ENCODE data around the gene CHSY1.

CHSY1 gene

GRCh38 chr15:101203029-101203573 is 48.7 kb downstream of the CHSY1 start:
- peaks cover 3% of the 10 kb centered on the region for H3K79me2 ChIP-seq (ENCODE audit: control insufficient read depth, insufficient read depth, low read length, poor library complexity)
- H3K4me2 ChIP-seq (ENCODE audit: low read length), result no peak overlapping the region
- no peak overlapping the region for H2BK12ac ChIP-seq (ENCODE audit: low read length)
- H4K12ac ChIP-seq (ENCODE audit: low read depth, low read length), result no peak overlapping the region
- no peak overlapping the region for H4K91ac ChIP-seq (ENCODE audit: low read depth, low read length)
- H3K9me3 ChIP-seq (ENCODE audit: insufficient read depth, low read depth, low read length), result no peaks in the 10 kb centered on the region
- no peaks in the 10 kb centered on the region for H3K79me1 ChIP-seq (ENCODE audit: low read length)
- H3K18ac ChIP-seq (ENCODE audit: low read length), result peak overlapping the region; percentile 20
- H3K14ac ChIP-seq (ENCODE audit: low read length), result no peak overlapping the region
- no peak overlapping the region for H3K23ac ChIP-seq (ENCODE audit: low read length)
- no peaks in the 10 kb centered on the region for H3K27me3 ChIP-seq (ENCODE audit: insufficient read depth, low read length)
- no peak overlapping the region for H2AK5ac ChIP-seq (ENCODE audit: low read length)
- no peak overlapping the region for H2AFZ ChIP-seq (ENCODE audit: insufficient read depth, low read length, poor library complexity)
- H3K36me3 ChIP-seq (ENCODE audit: control insufficient read depth in 1 of 2, insufficient read depth in 2 of 2, low read length in 2 of 2), result no peaks in the 10 kb centered on the region
- WGBS (ENCODE audit: extremely low coverage, insufficient coverage, insufficient read length), result no CpG with 5 or more reads among the region's 4 CpGs
- H4K8ac ChIP-seq (ENCODE audit: low read depth, low read length), result no peak overlapping the region
- no peak for DNase-seq
- peaks cover 5 to 9% of the 10 kb centered on the region in 2 experiments for H3K4me1 ChIP-seq (ENCODE audit: control insufficient read depth in 1 of 2, insufficient read depth in 2 of 2, low read length in 2 of 2)
- no peak overlapping the region for H3K4me3 ChIP-seq (ENCODE audit: low read depth, low read length)
- H3K27ac ChIP-seq (ENCODE audit: low read depth, low read length), result no peak overlapping the region
- H3K4ac ChIP-seq (ENCODE audit: low read depth, low read length), result peak overlapping the region; percentile 38
- H2BK120ac ChIP-seq (ENCODE audit: insufficient read depth, low read length, poor library complexity), result no peak overlapping the region
- H3K9ac ChIP-seq (ENCODE audit: low read length), result no peak overlapping the region
- H2BK5ac ChIP-seq (ENCODE audit: low read depth, low read length, poor library complexity), result no peak overlapping the region

GRCh38 chr15:101201411-101202174 is 50.3 kb downstream of the CHSY1 start:
- Histone ChIP-seq H2BK5ac (ENCODE audit: low read depth, low read length, poor library complexity) (no peak overlapping the region), H3K9me3 (ENCODE audit: insufficient read depth, low read depth, low read length) (no peaks in the 10 kb centered on the region), H3K36me3 (ENCODE audit: control insufficient read depth in 1 of 2, insufficient read depth in 2 of 2, low read length in 2 of 2) (no peaks in the 10 kb centered on the region), H4K91ac (ENCODE audit: low read depth, low read length) (no peak overlapping the region), H2AFZ (ENCODE audit: insufficient read depth, low read length, poor library complexity) (no peak overlapping the region), H3K4ac (ENCODE audit: low read depth, low read length) (no peak overlapping the region), H3K4me1 (ENCODE audit: control insufficient read depth in 1 of 2, insufficient read depth in 2 of 2, low read length in 2 of 2) (peaks cover 5 to 9% of the 10 kb centered on the region in 2 experiments), H3K9ac (ENCODE audit: low read length) (no peak overlapping the region), H3K14ac (ENCODE audit: low read length) (no peak overlapping the region), H3K23ac (ENCODE audit: low read length) (no peak overlapping the region), H3K27ac (ENCODE audit: low read depth, low read length) (no peak overlapping the region), H3K4me2 (ENCODE audit: low read length) (no peak overlapping the region), H4K8ac (ENCODE audit: low read depth, low read length) (no peak overlapping the region), H2BK120ac (ENCODE audit: insufficient read depth, low read length, poor library complexity) (no peak overlapping the region), H3K18ac (ENCODE audit: low read length) (no peak overlapping the region), H3K4me3 (ENCODE audit: low read depth, low read length) (no peak overlapping the region), H2BK12ac (ENCODE audit: low read length) (no peak overlapping the region), H2AK5ac (ENCODE audit: low read length) (no peak overlapping the region), H4K12ac (ENCODE audit: low read depth, low read length) (no peak overlapping the region), H3K79me2 (ENCODE audit: control insufficient read depth, insufficient read depth, low read length, poor library complexity) (peaks cover 3% of the 10 kb centered on the region), H3K79me1 (ENCODE audit: low read length) (no peaks in the 10 kb centered on the region), H3K27me3 (ENCODE audit: insufficient read depth, low read length) (no peaks in the 10 kb centered on the region)
- peak; percentile 77 to 81 for DNase-seq
- WGBS (ENCODE audit: extremely low coverage, insufficient coverage, insufficient read length), result no CpG with 5 or more reads among the region's 5 CpGs

- Histone ChIP-seq H3K79me2 (ENCODE audit: control insufficient read depth, insufficient read depth, low read length, poor library complexity) (no peaks in the 10 kb centered on the region), H3K27ac (ENCODE audit: low read depth, low read length) (no peak overlapping the region), H3K14ac (ENCODE audit: low read length) (no peak overlapping the region), H2BK5ac (ENCODE audit: low read depth, low read length, poor library complexity) (no peak overlapping the region), H2BK120ac (ENCODE audit: insufficient read depth, low read length, poor library complexity) (no peak overlapping the region), H2AFZ (ENCODE audit: insufficient read depth, low read length, poor library complexity) (no peak overlapping the region), H3K4ac (ENCODE audit: low read depth, low read length) (no peak overlapping the region), H3K4me2 (ENCODE audit: low read length) (no peak overlapping the region), H3K36me3 (ENCODE audit: control insufficient read depth in 1 of 2, insufficient read depth in 2 of 2, low read length in 2 of 2) (no peaks in the 10 kb centered on the region), H4K8ac (ENCODE audit: low read depth, low read length) (no peak overlapping the region), H4K91ac (ENCODE audit: low read depth, low read length) (no peak overlapping the region), H2AK5ac (ENCODE audit: low read length) (no peak overlapping the region), H3K4me1 (ENCODE audit: control insufficient read depth in 1 of 2, insufficient read depth in 2 of 2, low read length in 2 of 2) (peaks cover 5% of the 10 kb centered on the region in 2 experiments), H3K27me3 (ENCODE audit: insufficient read depth, low read length) (no peaks in the 10 kb centered on the region), H3K4me3 (ENCODE audit: low read depth, low read length) (no peak overlapping the region), H3K9ac (ENCODE audit: low read length) (no peak overlapping the region), H3K23ac (ENCODE audit: low read length) (no peak overlapping the region), H3K79me1 (ENCODE audit: low read length) (no peaks in the 10 kb centered on the region), H3K9me3 (ENCODE audit: insufficient read depth, low read depth, low read length) (no peaks in the 10 kb centered on the region), H4K12ac (ENCODE audit: low read depth, low read length) (no peak overlapping the region), H2BK12ac (ENCODE audit: low read length) (no peak overlapping the region), H3K18ac (ENCODE audit: low read length) (no peak overlapping the region)
- DNase-seq, result no peak
- no CpG with 5 or more reads among the region's 9 CpGs for WGBS (ENCODE audit: extremely low coverage, insufficient coverage, insufficient read length)
These were observed 51.7 kb downstream of the CHSY1 start for GRCh38 chr15:101200181-101200580.

- Histone ChIP-seq H2BK5ac (ENCODE audit: low read depth, low read length, poor library complexity) (no peak overlapping the region), H3K27me3 (ENCODE audit: insufficient read depth, low read length) (no peaks in the 10 kb centered on the region), H3K23ac (ENCODE audit: low read length) (no peak overlapping the region)
These were observed 53.0 kb downstream of the CHSY1 start for GRCh38 chr15:101198800-101199199.

More at GRCh38 chr15:101198800-101199199, 53.0 kb downstream of the CHSY1 start:
- Histone ChIP-seq H3K4me1 (ENCODE audit: control insufficient read depth in 1 of 2, insufficient read depth in 2 of 2, low read length in 2 of 2) (peaks cover 5 to 7% of the 10 kb centered on the region in 2 experiments), H3K9me3 (ENCODE audit: insufficient read depth, low read depth, low read length) (no peaks in the 10 kb centered on the region), H3K4me3 (ENCODE audit: low read depth, low read length) (no peak overlapping the region), H3K4ac (ENCODE audit: low read depth, low read length) (peak overlapping the region; percentile 49), H2AK5ac (ENCODE audit: low read length) (no peak overlapping the region), H3K36me3 (ENCODE audit: control insufficient read depth in 1 of 2, insufficient read depth in 2 of 2, low read length in 2 of 2) (no peaks in the 10 kb centered on the region), H4K12ac (ENCODE audit: low read depth, low read length) (no peak overlapping the region), H3K18ac (ENCODE audit: low read length) (peak overlapping the region; percentile 3), H2AFZ (ENCODE audit: insufficient read depth, low read length, poor library complexity) (no peak overlapping the region), H3K79me2 (ENCODE audit: control insufficient read depth, insufficient read depth, low read length, poor library complexity) (no peaks in the 10 kb centered on the region), H3K79me1 (ENCODE audit: low read length) (no peaks in the 10 kb centered on the region), H3K9ac (ENCODE audit: low read length) (peak overlapping the region; percentile 12), H4K8ac (ENCODE audit: low read depth, low read length) (no peak overlapping the region), H4K91ac (ENCODE audit: low read depth, low read length) (no peak overlapping the region), H3K27ac (ENCODE audit: low read depth, low read length) (no peak overlapping the region), H2BK120ac (ENCODE audit: insufficient read depth, low read length, poor library complexity) (no peak overlapping the region), H3K4me2 (ENCODE audit: low read length) (no peak overlapping the region), H2BK12ac (ENCODE audit: low read length) (no peak overlapping the region), H3K14ac (ENCODE audit: low read length) (no peak overlapping the region)
- DNase-seq, result no peak
- no CpG with 5 or more reads among the region's 6 CpGs for WGBS (ENCODE audit: extremely low coverage, insufficient coverage, insufficient read length)

Measured in trophoblast cell (in vitro differentiated cells and primary cell).